ENCODE data around the gene GABRB3. TPM values are rescaled to one million over a fixed set of nuclear protein-coding genes. Genes with fewer than 3 reads are reported as not detected.

GABRB3 gene
- total RNA-seq, 1 donor: 0.81 TPM

GRCh38 chr15:26790118-26790517 lies 17.3 kb upstream of the GABRB3 start:
- no peak for TF ChIP-seq CTCF (IDR thresholded peaks at IDR 0.05; ENCODE audit: insufficient read depth, low read length)
- H3K4me3 ChIP-seq (ENCODE audit: low read depth, low read length): no peak overlapping the region
- DNase-seq (ENCODE audit: low read depth): no peak

- no peak for TF ChIP-seq CTCF (IDR thresholded peaks at IDR 0.05; ENCODE audit: insufficient read depth, low read length)
- no peak for DNase-seq (ENCODE audit: low read depth)
- H3K4me3 ChIP-seq (ENCODE audit: low read depth, low read length): no peak overlapping the region
These were observed 8.9 kb upstream of the GABRB3 start for GRCh38 chr15:26781816-26782215.

GRCh38 chr15:26773917-26774316 lies 1.1 kb upstream of the GABRB3 start:
- no peak for TF ChIP-seq CTCF (IDR thresholded peaks at IDR 0.05; ENCODE audit: insufficient read depth, low read length)
- no peak overlapping the region for H3K4me3 ChIP-seq (ENCODE audit: low read depth, low read length)
- DNase-seq (ENCODE audit: low read depth): no peak

DNA sequence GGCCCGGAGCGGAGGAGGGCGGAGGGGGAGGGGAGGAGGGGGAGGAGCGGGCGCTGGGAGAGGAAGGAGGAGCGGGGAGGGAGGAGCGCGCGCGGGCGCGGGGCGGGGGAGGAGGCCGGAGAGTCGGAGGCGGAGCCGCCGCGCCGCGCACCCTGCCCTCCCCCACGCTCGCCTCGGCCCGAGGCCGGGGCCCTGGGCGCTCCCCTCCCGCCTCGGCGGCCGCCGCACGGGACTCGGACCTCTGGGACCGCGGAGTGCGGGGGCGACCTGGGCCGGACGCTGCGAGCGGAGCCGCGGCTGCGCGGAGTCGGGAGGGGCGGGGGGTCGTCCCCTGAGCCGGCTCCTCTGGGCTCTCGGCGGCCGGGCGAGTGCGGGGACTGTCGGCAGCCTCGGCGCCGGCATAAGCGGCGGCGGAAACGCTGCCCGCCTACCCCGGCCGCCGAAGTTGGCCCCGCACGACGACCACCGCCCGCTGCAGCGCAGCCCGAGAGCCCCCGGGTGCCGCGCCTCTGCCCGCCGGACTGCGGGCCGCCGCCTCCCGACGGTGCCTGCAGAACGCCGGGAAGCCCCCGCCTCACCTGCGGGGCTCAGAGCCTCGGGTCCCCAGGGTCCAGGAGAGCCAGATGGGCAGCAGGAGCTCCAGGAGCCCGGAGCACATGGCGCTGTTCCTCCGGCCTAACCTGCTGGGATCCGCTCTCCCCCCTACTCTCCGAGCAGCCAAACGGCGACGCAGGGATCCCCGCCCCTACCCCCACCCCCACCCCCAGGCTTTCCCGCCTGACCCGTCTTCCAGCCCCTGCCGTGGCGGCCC lies 406 bp upstream of the GABRB3 start:
- DNase-seq (ENCODE audit: low read depth): no peak
- no peak for TF ChIP-seq CTCF (IDR thresholded peaks at IDR 0.05; ENCODE audit: insufficient read depth, low read length)
- H3K4me3 ChIP-seq (ENCODE audit: low read depth, low read length): peak overlapping the region; percentile 17

- no peak overlapping the region for H3K4me3 ChIP-seq (ENCODE audit: low read depth, low read length)
- DNase-seq (ENCODE audit: low read depth): no peak
- no peak for TF ChIP-seq CTCF (IDR thresholded peaks at IDR 0.05; ENCODE audit: insufficient read depth, low read length)
These were observed 1.2 kb downstream of the GABRB3 start for GRCh38 chr15:26771578-26772153.

DNA sequence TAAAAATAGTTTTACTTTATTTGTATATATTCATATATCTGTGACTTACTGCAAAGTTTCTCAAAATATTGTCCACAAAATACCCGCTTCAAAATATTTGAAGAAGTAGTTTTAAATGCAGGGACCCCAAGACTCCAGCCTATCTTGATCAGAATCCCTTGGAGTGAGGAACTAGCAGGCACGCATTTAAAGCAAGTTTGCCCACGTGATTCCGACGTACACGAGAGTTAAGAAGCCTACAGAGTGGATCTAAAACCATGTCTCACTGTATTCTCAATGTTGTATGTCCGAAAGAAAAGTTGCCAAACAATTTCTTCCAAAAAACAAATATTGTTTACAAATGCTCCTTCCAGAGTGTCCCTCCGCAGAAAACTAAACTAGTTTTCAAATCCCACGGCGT lies 1.7 kb downstream of the GABRB3 start:
- H3K4me3 ChIP-seq (ENCODE audit: low read depth, low read length): no peak overlapping the region
- DNase-seq (ENCODE audit: low read depth): no peak
- no peak for TF ChIP-seq CTCF (IDR thresholded peaks at IDR 0.05; ENCODE audit: insufficient read depth, low read length)
